GM19452 (cell line): ENCODE measurements around the gene CATSPERD.
"Not testable (repeated sequence)": the region's sequence is repeated elsewhere in the genome, so short reads cannot be mapped to it uniquely, and the experiment has no call there.

Experiments
- ATAC-seq: cut with Tn5 transposase; IDR thresholded peaks from one replicate; pipeline ENCODE4 v1.9.1; 2021; ENCODE audit not compliant: unreplicated experiment

Gene CATSPERD

DNA sequence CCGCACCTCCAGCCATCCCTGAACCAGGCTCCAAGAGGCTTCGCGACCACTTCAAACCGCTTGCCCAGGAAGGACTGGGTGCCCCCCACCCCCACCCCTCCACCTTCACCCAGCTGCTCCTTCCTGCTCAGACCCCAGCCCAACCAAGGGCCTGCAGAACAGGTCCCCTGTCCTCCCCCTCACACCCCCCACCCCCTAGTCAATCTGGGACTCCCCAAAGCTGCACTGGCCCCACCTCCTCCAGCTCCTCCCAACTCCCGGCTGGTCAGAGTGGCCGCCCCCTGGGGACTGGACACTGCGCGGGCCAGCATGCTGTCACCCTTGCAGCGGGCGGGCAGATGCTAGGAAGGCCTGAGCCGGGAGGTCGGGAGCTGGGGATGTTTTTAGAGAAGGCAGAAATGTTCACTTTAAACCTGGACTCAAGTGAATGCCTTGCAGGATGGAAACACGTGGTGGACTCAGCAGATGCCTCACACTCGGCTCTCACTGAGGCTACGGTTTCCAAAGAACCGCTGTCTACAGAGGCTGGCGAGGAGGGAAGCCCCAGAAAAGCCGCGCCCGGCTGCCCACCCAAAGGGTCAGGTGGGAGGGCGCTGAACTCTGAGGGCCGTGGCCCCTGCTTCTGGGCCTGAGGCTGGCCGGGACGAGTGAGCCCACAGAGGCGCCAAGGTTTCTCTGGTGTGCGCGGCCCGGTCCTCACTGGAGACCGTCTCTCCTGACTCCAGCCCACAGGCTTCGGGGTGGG lies 22.4 kb upstream of the CATSPERD start:
- ATAC-seq = no peak

DNA sequence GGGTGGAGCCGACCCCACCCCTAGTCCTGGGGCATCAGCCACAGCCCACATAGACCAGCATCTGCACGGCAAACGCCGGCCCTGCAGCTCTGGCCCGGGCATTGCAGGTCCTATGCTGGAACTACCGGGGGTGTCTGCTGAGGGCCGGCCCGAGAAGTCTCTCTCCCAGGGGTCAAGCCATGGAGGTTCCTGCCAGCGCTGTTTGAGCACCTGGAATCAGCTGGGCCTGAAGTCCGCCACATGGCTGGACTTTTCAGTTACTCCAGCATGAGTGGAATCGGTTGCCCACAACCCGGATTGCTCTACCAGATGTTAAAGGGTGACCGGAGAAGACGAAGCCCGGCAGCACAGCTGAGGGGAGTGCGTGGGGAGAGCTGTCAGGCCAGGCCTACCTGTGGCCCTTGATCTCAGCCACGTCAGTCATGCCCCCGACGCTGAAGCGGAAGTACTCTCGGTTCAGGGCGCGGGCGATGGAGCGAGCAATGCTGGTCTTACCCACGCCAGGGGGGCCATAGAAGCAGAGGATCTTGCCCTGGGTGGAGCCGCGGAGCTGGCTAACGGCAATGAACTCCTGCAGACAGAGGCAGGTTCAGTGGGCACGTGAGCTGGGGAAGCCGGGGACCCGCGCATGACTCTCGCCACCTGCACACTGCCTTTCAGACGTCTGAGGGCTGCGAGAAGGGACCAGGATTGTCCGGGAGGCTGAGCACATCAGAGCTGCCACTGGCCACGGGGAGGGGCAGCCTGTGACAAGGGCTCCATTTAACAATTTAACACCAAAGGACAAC lies 21.6 kb upstream of the CATSPERD start:
- no peak for ATAC-seq

DNA sequence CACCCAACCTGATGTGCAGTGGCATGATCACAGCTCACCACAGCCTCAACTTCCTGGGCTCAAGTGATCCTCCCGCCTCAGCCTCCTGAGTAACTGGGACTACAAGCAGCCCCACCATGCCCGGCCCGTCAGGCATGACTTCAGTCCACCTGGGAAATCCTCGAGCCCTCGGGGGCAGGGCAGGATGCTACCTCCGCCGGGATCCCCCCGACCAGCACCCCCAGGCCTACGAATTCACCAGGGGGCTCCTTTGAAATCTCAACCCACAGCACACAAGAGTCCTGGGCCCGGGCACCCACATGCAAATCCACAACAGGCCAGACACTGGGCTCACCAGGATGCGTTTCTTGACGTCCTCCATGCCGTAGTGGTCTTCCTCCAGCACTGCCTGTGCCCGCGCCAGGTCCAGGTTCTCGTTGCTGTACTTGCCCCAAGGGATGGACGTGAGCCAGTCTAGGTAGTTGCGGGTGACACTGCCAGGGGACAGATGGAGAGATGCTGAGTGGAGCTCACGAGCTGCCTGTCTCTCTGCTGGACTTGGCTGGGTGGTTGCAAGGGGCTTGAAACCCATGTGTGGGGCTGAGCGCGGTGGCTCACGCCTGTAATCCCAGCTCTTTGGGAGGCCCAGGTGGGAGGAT lies 19.9 kb upstream of the CATSPERD start:
- no peak for ATAC-seq

DNA sequence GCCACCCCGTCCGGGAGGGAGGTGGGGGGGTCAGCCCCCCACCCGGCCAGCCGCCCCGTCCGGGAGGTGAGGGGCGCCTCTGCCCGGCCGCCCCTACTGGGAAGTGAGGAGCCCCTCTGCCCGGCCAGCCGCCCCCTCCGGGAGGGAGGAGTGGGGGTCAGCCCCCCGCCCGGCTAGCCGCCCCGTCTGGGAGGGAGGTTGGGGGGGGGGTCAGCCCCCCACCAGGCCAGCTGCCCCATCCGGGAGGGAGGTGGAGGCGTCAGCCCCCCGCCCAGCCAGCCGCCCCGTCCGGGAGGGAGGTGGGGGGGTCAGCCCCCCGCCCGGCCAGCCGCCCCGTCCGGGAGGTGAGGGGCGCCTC lies 18.4 kb upstream of the CATSPERD start:
- not testable (repeated sequence) for ATAC-seq

DNA sequence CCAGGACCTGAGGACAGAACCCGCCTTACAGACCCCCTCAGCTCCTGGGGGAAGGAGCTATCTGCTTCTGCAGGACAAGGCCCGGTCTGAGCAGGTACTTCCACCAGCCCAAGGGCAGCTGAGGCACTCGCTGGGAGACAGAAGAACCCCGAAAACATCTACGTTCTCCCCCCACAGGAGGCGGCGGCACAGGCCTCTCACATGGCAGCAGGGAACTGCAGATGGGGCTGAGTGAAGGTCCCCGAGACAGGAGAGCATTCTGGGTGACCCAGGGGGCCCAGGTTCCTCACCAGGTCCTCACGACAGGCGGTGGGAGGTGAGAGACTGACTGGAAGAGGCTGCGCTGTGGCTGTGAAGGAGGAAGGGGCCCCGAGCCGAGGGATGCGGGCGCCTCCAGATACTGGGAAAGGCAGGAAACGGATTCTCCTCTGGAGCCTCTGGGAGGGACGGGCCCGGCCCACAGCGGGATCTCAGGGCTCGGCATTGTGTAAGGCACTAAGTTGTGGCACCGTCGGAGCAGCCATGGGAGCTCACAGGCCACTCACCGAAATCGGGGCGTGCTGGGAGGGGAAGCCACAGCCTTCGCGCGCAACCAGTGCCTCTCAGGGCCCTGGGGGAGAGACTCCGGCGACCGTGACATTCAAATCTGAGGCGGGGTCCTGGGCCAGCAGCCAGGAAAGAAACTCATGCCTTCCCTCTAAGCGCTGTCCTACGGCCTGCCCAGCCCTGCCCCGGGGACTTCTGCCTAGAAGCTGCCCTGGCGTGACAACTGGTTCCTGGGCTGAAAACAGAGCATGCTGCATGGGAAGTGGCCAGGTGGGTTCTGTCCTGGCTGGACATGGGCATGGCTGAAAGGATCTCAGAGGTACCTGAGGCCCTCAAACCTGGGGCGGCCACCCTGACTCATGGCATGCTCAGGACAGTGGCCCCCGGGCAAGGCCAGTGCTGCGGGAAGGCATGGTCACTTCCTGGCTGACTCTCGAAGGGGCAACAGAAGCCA lies 16.3 kb upstream of the CATSPERD start:
- no peak for ATAC-seq

DNA sequence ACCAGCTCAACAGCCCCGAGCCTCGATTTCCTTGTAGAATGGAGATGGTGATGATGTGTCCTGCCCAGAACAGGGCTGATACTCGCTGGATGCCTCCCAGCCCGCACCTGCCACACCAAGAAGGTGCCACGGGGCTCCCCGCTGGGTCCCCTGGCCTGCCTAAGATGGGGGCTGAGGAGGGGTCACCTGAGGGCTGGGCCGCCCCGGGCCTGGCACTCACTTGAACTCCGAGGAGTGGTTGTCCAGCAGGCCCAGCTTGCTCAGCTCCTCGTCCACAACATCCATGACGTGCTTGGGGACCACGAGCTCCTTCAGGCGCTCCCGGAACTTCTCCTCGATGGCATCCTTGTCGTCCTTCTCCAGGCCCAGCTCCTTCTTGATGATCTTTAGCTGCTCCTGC lies 14.9 kb upstream of the CATSPERD start:
- ATAC-seq = no peak

DNA sequence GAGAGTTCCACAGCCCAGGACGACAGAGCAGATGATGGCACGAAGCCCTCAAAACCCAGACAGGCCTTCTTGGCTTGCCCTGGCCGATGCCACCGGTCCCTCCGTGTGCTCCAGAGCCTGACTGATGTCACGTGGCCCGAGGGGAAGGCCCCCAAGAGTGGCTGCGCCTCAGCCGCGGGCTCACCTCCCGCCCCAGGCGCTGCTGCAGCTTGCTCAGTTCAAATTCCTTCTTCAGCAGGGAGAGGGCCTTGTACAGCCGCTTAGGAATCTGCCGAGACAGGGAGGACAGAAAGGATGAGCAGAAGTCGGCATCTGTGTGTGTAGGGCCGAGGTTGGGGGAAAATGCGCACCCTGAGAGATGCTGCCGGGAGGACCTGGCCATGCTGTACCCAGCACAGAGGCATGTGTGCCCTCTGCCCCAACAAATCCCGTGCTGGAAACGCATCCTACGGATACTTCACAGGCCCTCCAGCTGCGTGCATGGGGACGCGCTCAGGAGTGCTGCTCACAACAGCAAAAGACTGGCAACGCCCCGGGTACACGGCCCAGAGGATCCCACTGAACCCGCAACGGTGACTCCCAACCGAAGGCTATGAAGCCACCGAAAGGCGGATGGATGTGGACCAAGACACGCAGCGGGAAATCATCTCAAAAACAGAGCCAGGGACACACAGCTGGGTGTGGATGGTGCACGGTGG lies 13.4 kb upstream of the CATSPERD start:
- no peak for ATAC-seq

DNA sequence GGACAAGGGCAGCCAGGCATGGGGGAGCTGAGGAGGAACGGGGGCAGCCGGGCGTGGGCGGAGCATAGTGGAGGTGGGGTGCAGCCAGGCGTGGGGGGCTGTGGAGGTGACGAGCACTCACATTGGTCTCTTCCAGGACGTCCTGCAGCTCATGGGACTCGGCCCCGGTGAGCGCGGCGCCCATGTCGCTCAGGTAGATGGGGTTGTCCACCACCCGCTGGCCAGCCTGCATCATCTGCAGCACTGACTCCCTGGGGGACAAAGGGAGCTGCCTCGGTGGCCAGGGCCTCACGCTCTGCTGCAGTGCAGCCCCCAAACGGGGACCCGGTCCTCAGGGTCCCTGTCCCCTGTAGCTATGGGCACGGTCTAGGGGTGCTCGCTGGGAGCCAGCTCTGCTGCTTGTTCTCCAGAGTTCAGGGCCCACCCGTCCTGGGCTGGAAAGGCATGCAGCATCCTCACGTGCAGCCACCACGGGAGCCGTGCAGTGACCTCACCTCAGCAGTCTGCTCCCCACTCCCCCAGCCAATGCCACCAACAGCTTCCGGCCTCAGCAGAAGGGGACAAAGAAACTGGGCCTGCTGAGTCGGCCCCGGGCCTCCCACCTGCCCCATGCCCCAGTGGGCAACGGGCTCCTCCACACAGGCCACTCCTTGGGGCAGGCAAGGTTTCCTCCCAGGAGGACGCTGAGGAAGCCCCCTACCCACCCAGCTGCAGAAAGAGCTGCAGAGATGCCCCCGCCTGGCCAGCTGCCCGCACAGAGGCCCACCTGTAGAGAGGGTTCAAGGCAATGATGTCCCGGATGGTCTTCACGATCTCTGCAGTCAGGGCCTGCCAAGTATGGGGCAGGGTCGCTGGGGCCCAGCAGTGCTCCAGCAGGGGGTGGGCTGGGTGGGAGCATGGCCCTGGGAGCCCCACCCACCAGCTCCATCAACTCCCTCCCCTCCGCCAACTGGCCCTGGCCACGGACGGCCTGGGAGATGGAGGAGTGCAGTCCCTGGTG lies 12.6 kb upstream of the CATSPERD start:
- no peak for ATAC-seq

DNA sequence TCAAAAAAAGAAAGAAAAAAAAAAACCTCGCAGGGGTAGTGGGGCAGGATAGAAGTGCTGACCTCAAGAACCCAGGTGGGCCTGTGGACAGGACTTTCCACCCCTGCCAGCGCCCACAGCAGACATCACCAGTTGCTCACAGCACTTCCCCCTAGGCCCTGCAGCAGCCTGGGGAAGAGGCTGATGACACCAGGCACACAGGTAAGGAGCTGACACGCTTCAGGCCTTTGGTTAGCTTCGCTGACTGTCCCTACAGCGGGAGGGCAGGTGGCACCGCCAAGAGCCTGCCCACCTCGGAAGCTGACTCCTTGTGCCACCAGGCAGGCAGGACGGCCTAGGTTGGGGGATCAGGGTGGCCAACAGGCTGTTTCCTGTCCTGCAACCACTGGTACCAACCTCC lies 9.4 kb upstream of the CATSPERD start:
- no peak for ATAC-seq

DNA sequence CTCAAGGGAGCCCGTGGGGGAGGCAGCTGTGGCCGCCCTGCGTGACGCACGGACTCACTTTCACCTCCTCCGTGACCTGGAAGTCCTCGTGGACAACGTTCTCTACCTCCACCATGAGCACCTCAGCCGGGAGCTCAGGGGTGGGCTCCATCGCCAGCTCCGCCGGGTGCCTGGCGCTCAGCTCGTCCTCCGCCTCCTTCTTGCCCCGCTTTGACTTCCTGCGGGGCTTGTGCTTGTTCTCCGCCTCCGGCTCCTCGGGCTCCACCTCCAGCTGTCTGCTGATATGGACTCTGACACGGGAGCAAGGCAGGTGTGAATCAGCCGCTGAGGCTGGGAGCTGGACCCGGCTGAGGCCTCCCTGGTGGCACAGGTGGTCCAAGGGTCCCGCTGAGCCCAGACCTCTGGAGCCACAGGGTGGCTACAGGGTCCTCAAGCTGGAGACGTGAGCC lies 8.7 kb upstream of the CATSPERD start:
- ATAC-seq = no peak

DNA sequence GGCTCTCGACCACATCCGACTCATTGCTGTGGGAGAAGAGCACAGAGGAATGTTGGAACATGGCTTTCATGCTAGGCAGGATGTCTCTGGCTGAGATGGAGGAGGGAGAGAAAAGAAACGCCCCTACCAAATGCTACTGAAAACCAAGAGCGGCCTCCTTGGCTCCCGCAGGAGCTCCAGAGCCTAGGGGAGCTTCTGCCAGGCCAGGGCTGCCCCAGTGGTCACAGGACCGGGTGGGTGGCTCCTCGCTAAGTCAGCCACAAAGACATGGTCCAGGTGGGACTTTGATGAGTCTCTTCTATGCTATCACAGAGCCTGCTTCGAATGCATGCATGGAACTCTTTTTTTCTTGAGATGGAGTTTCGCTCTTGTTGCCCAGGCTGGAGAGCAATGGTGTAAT lies 7.2 kb upstream of the CATSPERD start:
- ATAC-seq = no peak

DNA sequence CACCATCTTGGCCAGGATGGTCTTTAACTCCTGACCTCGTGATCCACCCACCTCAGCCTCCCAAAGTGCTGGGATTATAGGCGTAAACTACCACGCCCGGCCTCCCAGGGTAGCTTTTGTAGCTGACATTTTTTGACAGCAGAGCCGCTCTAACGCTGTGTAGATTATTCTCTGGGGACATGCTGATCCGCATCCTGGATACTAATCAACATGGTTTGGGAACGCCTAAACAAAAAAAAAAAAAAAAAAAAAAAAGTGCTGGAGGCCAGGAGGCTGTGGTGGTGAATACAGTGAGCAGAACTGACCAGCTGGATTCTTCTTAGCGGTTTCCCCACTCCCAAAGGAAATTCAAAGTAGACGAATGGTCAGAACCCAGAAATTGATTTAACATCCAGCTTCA lies 5.6 kb upstream of the CATSPERD start:
- ATAC-seq = no peak

DNA sequence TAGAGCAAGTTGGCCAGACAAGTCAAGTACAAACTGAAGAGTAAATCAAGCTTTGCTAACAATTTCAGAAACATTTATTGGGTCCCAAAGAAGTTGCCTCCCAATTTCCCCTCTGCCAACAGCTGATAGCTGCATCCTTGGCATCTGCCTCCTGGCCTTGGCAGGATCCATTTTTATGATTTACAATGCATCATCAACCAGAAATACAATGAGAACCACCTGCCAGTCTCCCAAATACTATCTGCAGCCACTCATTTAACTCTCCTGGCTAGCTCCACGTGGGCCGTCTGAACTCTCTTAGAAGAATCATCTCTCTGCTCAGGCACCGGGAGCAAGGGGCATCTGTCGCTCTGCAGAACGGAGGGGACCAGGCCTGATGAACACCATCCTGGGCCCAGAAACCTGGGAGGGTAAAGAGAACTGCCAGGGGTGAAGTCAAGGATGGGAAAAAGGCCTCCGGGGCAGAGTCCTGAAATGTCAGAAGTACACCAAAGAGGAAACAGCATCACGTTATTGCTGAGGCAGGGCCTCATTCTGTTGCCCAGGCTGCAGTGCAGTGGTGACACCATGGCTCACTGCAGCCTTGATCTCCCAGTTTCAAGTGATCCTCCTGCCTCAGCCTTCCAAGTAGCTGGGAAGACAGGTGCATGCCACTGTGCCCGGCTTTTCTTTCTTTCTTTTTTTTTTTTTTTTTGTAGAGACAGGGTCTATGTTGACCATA lies 3.1 kb upstream of the CATSPERD start:
- no peak for ATAC-seq

DNA sequence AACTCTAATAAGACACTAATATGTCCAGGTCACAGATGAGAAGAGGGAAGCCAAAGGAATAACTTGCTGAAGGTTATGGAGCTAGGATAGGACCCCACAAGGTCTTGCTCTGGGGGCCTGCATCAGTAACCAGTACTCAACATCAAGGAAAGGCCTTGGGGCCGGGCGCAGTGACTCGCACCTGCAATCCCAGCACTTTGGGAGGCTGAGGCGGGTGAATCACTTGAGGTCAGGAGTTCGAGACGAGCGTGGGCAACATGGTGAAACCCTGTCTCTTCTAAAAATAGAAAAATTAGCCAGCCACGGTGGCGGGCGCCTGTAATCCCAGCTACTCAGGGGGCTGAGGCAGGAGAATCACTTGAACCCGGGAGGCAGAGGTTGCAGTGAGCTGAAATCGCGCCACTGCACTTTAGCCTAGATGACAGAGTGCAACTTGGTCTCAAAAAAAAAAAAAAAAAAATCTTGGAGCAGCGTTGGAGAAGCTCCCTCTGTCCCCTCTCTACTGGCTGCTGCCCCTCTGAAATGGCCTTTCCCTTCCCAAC lies 2.3 kb upstream of the CATSPERD start:
- ATAC-seq = no peak

DNA sequence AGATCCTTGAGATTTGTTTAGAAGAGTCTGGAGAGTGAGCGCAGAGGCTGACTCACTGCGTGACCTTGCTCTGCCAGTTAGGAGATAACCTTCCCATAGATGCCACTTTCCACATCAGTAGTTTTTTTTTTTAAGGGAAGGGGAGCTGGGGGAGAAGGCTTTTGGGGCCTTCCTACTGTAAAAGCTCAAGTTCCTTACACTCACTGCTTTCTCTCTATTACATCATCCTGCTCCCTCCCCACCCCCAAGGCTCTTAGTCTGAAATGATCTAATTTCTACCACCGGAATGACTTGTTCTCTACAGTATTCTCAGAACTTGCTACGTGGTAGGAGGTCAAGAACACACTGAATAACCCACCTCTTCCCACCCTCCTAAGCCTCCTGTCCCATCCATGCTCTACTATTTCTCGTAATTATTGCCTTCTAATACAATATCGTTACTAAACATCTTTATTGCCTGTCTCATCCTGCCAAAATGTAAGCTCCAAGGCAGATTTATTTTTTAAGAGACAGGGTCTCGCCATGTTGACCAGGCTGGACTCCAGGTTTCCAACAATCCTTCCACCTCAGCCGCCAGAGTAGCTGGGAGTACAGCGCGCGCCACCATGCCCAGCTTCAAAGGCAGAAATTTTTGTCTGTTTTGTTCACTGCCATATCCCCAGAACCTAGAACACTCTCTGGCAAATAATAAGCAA lies 1.7 kb upstream of the CATSPERD start:
- ATAC-seq = no peak

DNA sequence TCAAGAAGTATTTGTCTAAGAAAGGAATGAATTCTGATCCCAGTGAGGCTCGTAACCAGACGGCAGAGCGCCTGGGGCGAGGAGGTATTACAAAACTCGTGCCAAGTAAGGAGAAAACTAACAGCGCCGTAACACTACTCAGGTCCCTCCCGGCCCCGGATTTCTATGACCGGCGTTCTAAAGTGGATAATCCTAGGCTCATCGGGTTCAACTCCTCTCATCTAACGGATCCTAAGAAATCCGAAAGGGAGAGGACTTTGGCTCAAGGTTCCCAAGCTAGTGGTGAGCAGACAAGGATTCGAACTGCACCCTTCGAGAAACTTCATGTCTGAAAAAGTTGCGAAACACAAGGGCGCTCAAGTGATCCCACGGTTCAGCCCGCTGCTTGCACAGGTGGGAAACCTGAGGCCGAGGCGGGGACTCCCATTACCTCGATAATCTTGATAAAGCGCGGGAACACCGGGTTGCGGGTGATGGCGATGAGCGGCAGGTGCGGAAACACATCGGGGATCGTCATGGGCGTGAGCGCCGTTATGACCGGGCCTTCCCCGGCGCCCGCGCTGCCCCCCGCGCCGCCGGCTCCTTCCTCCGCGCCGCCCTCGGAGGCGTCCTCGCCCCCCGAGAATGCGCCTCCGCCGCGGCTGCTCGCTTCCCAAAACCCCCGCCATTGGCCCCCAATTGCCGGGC lies 1.0 kb upstream of the CATSPERD start:
- ATAC-seq = no peak

DNA sequence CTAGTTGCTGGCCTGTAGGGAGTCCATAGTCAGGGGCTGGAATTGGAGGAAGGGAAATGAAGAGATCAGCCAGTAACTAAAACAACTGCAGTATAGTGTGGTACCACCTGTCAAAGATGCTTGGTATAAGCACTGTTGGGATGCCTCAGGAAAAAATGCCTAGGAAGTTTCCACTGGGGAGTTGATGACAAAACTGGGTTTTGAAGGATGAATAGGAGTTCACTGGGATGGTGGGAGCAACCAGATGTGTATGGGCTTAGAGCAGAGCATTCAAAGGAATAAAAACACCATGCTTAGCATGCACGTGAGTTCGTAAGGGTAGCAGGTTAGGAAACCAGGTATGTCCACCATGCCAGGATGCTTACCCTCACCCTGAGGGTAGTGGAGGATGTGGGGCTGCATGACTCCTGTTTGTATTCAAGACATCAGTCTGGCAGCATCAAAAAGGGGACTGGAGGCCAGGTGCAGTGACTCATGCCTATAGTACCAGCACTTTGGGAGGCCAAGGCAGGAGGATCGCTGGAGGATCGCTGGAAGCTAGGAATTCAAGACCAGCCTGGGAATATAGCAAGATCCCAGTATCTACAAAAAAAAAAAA lies 7.1 kb downstream of the CATSPERD start:
- no peak for ATAC-seq
